ENCODE results near the gene RAB17.

Gene RAB17

DNA sequence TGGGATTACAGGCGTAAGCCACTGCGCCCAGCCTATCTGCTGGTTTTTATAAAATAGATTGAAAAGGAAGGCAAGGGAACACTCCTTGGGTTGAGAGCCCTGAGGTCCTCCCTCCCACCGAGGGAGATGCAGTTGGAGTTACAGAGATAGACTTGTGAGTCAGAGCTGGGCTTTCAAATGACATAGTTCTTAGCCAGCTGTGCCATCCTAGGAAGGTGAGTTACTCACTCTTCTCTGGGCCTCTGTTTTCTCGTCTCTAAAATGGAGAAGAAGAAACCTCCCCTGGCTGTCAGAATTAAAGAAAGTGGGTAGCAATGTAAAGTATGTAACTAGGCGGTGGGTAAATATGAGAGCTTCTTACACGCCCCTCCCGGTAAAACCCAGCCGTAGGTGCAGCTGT lies 39.2 kb upstream of the RAB17 start:
- no peak overlapping the region for H3K4me3 ChIP-seq (ENCODE audit: low read depth, low read length)
- no peak for DNase-seq (ENCODE audit: low read depth)
- TF ChIP-seq, protein P1, sequence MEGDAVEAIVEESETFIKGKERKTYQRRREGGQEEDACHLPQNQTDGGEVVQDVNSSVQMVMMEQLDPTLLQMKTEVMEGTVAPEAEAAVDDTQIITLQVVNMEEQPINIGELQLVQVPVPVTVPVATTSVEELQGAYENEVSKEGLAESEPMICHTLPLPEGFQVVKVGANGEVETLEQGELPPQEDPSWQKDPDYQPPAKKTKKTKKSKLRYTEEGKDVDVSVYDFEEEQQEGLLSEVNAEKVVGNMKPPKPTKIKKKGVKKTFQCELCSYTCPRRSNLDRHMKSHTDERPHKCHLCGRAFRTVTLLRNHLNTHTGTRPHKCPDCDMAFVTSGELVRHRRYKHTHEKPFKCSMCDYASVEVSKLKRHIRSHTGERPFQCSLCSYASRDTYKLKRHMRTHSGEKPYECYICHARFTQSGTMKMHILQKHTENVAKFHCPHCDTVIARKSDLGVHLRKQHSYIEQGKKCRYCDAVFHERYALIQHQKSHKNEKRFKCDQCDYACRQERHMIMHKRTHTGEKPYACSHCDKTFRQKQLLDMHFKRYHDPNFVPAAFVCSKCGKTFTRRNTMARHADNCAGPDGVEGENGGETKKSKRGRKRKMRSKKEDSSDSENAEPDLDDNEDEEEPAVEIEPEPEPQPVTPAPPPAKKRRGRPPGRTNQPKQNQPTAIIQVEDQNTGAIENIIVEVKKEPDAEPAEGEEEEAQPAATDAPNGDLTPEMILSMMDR (IDR thresholded peaks at IDR 0.05; ENCODE audit: low read depth, low read length): no peak
- TF ChIP-seq MYC (IDR thresholded peaks at IDR 0.05; ENCODE audit: low read depth, low read length) (no peak), POLR2A (IDR thresholded peaks at IDR 0.05; ENCODE audit: extremely low read depth, insufficient read length) (no peak)
- TF ChIP-seq, protein P2, sequence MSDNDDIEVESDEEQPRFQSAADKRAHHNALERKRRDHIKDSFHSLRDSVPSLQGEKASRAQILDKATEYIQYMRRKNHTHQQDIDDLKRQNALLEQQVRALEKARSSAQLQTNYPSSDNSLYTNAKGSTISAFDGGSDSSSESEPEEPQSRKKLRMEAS (IDR thresholded peaks at IDR 0.05; ENCODE audit: low read depth, low read length): no peak

DNA sequence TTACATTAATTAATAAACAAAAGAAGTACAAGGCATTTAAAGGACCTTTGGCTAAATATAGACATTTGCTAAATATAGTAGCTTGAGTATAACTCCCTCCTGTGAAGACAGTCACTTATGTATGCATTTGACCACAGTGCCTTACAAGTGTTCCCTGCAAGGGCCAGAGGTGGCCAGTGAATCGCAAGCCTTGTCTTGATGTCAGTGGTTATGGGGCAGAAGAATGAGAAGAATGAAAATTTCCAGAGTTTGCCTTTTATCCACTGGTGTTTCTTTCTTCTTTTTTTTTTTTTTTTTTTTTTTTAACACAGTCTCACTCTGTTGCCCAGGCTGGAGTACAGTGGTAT lies 38.6 kb upstream of the RAB17 start:
- H3K4me3 ChIP-seq (ENCODE audit: low read depth, low read length): no peak overlapping the region
- no peak for DNase-seq (ENCODE audit: low read depth)
- TF ChIP-seq POLR2A (IDR thresholded peaks at IDR 0.05; ENCODE audit: extremely low read depth, insufficient read length): no peak
- TF ChIP-seq, protein P2 (IDR thresholded peaks at IDR 0.05; ENCODE audit: low read depth, low read length): no peak
- TF ChIP-seq, protein P1 (IDR thresholded peaks at IDR 0.05; ENCODE audit: low read depth, low read length): no peak
- no peak for TF ChIP-seq MYC (IDR thresholded peaks at IDR 0.05; ENCODE audit: low read depth, low read length)

DNA sequence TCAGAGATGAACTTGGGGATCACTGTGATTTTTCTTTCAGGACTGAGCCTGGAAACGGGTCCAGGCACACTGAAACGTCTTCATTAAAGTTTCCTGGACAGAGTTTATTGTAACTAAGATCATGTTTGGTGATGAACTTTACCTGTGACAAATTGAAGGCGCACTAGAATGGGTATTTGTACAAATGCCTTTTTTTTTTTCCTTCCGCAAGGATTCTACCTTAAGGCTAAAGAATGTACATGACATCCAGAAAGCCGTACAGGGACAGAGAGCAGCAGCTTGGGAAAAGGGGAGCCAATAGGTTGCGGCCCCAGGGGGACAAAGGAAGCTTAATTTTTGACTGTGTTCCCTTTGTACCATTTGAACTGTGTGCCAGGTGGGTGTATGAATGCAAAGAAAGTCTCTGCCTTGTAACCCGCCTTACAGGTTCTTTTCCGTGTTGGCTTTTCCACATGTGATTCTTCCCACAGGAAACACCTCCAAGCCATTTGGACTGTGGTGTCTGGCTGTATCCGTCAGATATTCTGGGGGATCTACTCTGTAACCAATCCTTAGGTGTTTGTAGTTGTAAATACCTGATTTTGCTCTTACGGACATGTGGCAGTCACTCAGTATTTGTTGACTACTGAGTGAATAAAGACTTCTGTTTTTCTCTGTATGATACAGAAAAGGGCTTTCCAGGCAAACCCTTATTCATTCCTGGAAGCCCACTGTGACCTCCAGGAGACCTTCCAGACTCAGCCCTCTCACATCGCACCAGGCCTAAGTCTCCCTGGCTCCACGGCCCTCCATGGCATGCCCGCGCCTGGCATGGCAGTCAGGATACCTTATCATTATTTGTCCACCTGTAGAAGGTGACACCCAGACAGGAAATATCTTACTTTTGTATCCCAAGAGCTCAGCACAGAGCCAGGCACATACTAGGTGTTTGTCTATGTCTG lies 38.0 kb upstream of the RAB17 start:
- TF ChIP-seq, protein P2 (IDR thresholded peaks at IDR 0.05; ENCODE audit: low read depth, low read length): no peak
- TF ChIP-seq, protein P1 (IDR thresholded peaks at IDR 0.05; ENCODE audit: low read depth, low read length): no peak
- no peak for TF ChIP-seq MYC (IDR thresholded peaks at IDR 0.05; ENCODE audit: low read depth, low read length)
- TF ChIP-seq POLR2A (IDR thresholded peaks at IDR 0.05; ENCODE audit: extremely low read depth, insufficient read length): no peak
- H3K4me3 ChIP-seq (ENCODE audit: low read depth, low read length): no peak overlapping the region
- no peak for DNase-seq (ENCODE audit: low read depth)

DNA sequence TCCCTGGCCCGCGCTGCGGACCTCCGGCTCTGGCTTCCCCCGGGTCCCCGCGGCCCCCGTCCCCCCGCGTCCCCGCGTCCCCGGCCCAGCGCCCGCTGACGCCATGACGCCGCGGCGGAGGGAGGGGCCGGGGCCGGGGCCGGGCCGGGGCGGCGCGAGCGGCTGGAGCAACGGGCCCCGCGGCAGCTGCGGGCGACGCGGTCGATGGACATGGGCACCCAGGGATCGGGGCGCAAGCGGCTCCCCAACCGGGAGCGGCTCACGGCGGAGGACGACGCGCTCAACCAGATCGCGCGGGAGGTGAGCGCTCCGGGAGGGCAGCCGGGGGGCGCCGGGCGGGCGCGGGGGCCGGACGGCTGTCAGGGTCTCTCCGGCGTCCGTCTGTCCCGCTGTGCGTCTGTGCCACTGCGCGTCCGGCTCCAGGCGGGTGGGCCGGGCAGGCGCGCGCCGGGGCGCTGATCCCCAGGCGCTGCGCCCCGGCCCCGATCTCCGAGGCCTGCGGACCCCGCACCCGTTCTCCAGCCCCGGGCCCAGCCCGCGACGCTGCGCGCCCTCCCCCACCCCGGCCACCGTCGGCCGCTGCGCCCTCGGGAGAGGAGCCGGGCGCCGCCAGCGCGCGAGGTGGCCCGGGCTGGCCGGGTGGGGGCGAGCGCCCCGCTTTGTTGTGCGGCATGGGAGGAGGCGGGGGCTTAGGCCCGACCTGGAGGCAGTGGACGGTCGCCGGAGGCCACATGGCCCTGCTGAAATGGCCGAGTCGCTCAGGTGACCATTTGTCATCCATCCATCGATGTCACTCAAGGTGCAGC lies 37.1 kb upstream of the RAB17 start, which contains the start of gene LRRFIP1:
TSS of gene LRRFIP1 (plus strand) at position 147 of the 806 bp plus-strand sequence. CDS start at position 205, 58 bp downstream.
- no peak for DNase-seq (ENCODE audit: low read depth)
- TF ChIP-seq, protein P2 (IDR thresholded peaks at IDR 0.05; ENCODE audit: low read depth, low read length): no peak
- no peak for TF ChIP-seq POLR2A (IDR thresholded peaks at IDR 0.05; ENCODE audit: extremely low read depth, insufficient read length)
- TF ChIP-seq, protein P1 (IDR thresholded peaks at IDR 0.05; ENCODE audit: low read depth, low read length): no peak
- TF ChIP-seq MYC (IDR thresholded peaks at IDR 0.05; ENCODE audit: low read depth, low read length): no peak
- H3K4me3 ChIP-seq (ENCODE audit: low read depth, low read length): no peak within 1 kb of the TSS

DNA sequence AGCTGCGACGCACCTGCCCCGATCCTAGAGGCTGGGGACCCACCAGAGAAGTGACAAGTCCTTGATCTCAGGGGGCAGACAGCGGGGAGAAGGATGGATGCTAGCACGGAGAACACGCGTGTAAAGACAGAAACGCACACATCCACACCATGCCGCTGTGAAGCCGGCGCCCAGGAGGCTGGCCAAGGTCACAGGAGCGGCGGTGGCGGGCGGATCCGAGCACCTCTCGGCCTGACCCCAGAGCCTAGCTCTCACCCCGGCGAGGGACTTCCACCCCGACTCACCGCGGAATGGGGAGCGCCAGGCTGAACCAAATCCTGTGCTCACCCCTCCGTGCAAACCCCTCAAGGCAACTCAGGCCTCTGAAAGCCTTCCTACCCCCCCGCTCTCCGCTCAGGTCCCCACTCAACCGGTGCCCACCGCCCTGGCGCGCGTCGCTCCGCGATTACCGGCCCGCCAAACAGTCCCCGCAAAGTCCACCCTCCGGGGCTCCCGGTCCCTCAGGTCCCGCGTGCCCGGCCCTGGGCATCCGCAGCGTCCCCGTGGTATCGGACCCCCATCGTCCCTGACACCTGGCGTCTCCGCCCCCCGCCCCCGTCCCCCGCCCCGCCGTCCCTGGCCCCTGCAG lies 36.4 kb upstream of the RAB17 start:
- TF ChIP-seq, protein P1 (IDR thresholded peaks at IDR 0.05; ENCODE audit: low read depth, low read length): no peak
- TF ChIP-seq, protein P2 (IDR thresholded peaks at IDR 0.05; ENCODE audit: low read depth, low read length): no peak
- no peak for TF ChIP-seq MYC (IDR thresholded peaks at IDR 0.05; ENCODE audit: low read depth, low read length)
- H3K4me3 ChIP-seq (ENCODE audit: low read depth, low read length): no peak overlapping the region
- DNase-seq (ENCODE audit: low read depth): no peak
